Tibial artery (tissue), 4 donors: Measurements from ENCODE around the gene HEMGN.

Experiments
- DNase-seq, 2 donors: peaks; one replicate each; pipeline ENCODE4 v3.0.0-alpha.2; 2019
- H3K27ac ChIP-seq, 2 donors: fragments of 200-600 bp; sonication (generic) in 1 of 2; 1 replicate in 1 of 2; 2 replicates in 1 of 2; pipeline ENCODE4 v1.5.1; 2018 to 2019; ENCODE audit warnings: mild to moderate bottlenecking in 1 of 2
- H3K27me3 ChIP-seq, 2 donors: fragments of 200-600 bp; sonication (generic) in 1 of 2; one replicate each; pipeline versions ENCODE4 v1.5.1 to v1.6.0; 2016 to 2019
- H3K36me3 ChIP-seq, 3 donors: fragments of 200-600 bp; sonication (generic) in 2 of 3; one replicate each; pipeline ENCODE4 v1.5.1; 2016 to 2019; ENCODE audit warnings: mild to moderate bottlenecking in 2 of 3
- H3K4me1 ChIP-seq, 4 donors: fragments of 200-600 bp; sonication (generic) in 2 of 4; 1 replicate in 3 of 4; 2 replicates in 1 of 4; pipeline ENCODE4 v1.5.1; 2016 to 2019
- H3K4me3 ChIP-seq, 2 donors: fragments of 200-600 bp; sonication (generic) in 1 of 2; 1 replicate in 1 of 2; 2 replicates in 1 of 2; pipeline ENCODE4 v1.5.1; 2018 to 2019; ENCODE audit warnings: mild to moderate bottlenecking in 2 of 2
- H3K9me3 ChIP-seq, 3 donors: fragments of 200-600 bp; sonication (generic) in 1 of 3; one replicate each; pipeline ENCODE4 v1.5.1; 2016 to 2019
- intact Hi-C: fragments of 100-400 bp; cut with DNase I; formaldehyde crosslinking; loops from one replicate; pipeline ENCODE4 v1.15.0; 2023; ENCODE audit warnings: low total_unique reads
- TF ChIP-seq, protein P1 (sequence below), 2 experiments: fragments of 200-600 bp in 1 of 2; fragments of 450-650 bp in 1 of 2; IDR thresholded peaks; one replicate each; pipeline ENCODE4 v1.5.1; 2017 to 2019; ENCODE audit warnings: antibody characterized with exemption in 2 of 2, mild to moderate bottlenecking in 1 of 2, moderate library complexity in 1 of 2

HEMGN gene

GRCh38 chr9:97925497-97926334 is 12.3 kb downstream of the HEMGN start:
- intact Hi-C loops: no loop called here
- Histone ChIP-seq H3K9me3 (no peaks in the 10 kb centered on the region), H3K4me3 (no peak overlapping the region), H3K27me3 (peaks cover 0 to 17% of the 10 kb centered on the region in 2 donors), H3K36me3 (no peaks in the 10 kb centered on the region), H3K4me1 (peaks cover 0 to 16% (median 8%) of the 10 kb centered on the region in 4 donors), H3K27ac (no peak overlapping the region)
- no peak for DNase-seq
- TF ChIP-seq, protein P1, sequence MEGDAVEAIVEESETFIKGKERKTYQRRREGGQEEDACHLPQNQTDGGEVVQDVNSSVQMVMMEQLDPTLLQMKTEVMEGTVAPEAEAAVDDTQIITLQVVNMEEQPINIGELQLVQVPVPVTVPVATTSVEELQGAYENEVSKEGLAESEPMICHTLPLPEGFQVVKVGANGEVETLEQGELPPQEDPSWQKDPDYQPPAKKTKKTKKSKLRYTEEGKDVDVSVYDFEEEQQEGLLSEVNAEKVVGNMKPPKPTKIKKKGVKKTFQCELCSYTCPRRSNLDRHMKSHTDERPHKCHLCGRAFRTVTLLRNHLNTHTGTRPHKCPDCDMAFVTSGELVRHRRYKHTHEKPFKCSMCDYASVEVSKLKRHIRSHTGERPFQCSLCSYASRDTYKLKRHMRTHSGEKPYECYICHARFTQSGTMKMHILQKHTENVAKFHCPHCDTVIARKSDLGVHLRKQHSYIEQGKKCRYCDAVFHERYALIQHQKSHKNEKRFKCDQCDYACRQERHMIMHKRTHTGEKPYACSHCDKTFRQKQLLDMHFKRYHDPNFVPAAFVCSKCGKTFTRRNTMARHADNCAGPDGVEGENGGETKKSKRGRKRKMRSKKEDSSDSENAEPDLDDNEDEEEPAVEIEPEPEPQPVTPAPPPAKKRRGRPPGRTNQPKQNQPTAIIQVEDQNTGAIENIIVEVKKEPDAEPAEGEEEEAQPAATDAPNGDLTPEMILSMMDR (IDR thresholded peaks at IDR 0.05): no peak

GRCh38 chr9:97924386-97924785 is 13.6 kb downstream of the HEMGN start:
- intact Hi-C loops: loop anchor here (5.0 kb wide), 3 partner anchors 63 to 333 kb away; partner anchors contain the start of gene TBC1D2
- no peak overlapping the region for H3K4me3 ChIP-seq
- no peak for DNase-seq
- TF ChIP-seq, protein P1 (IDR thresholded peaks at IDR 0.05): no peak
- H3K4me1 ChIP-seq: peaks cover 0 to 22% (median 10%) of the 10 kb centered on the region in 4 donors
- no peaks in the 10 kb centered on the region for H3K9me3 ChIP-seq
- no peaks in the 10 kb centered on the region for H3K36me3 ChIP-seq
- peaks cover 0 to 11% of the 10 kb centered on the region in 2 donors for H3K27me3 ChIP-seq
- no peak overlapping the region for H3K27ac ChIP-seq

GRCh38 chr9:97923529-97924108 is 14.4 kb downstream of the HEMGN start:
- intact Hi-C loops: loop anchor here (5.0 kb wide), 3 partner anchors 64 to 334 kb away; partner anchors contain the start of gene TBC1D2
- Histone ChIP-seq H3K4me3 (no peak overlapping the region), H3K27ac (peak overlapping the region in 1 of 2 donors; percentile 90), H3K27me3 (peaks cover 0 to 10% of the 10 kb centered on the region in 2 donors), H3K4me1 (peaks cover 0 to 22% (median 10%) of the 10 kb centered on the region in 4 donors), H3K9me3 (no peaks in the 10 kb centered on the region), H3K36me3 (no peaks in the 10 kb centered on the region)
- peak; percentile 84 to 91 for DNase-seq
- TF ChIP-seq, protein P1 (IDR thresholded peaks at IDR 0.05): peak; percentile 73 to 78

DNA sequence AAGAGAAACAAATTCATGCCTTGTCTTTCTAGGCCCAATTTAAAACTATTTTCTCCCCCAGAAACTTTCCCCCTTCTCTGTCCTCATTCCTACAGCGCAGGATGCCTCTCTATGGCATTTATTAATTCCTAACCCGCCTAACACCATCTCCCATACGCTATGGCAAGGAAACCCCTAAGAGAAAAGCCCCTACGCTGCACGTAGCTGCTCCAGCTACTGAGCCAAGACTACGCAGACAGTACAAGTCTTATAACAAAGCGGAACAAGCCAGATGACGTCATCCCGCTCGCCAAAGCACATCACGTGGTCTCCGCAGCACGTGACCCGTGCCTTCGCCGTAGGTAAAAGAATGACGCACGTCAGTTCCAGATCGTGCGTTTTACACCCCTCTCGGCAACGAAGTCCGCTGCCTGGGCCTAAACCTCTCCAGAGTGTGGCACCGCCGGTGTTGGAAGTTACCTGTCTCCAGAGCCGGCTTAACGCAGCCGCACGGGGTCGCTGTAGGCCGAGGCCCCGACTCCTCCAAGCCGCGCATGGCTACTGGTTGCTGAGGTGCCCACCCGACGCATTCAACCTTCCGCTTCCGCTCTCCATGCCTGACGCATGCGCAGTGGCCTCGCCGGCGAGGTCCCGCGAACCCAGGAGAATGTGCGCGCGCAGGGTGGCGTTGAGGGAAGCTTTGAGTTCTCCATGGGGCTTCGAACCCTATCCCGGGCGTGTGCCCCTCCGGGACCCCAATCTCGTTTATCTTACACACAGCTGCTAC is 15.8 kb downstream of the HEMGN start, which contains the start of gene TRMO:
TSS of gene TRMO (minus strand) at position 542 of the 766 bp plus-strand sequence. CDS start at position 535, 7 bp downstream.
- H3K4me3 ChIP-seq: peak within 1 kb of the TSS; percentile 58 to 72
- H3K27me3 ChIP-seq: peaks cover 0 to 3% of the 10 kb centered on the region in 2 donors
- TF ChIP-seq, protein P1 (IDR thresholded peaks at IDR 0.05): peak; percentile 57 to 61
- no peaks in the 10 kb centered on the region for H3K36me3 ChIP-seq
- peaks cover 0 to 22% (median 10%) of the 10 kb centered on the region in 4 donors for H3K4me1 ChIP-seq
- H3K27ac ChIP-seq: peak within 1 kb of the TSS; percentile 90 to 98
- intact Hi-C loops: loop anchor here (5.0 kb wide), 3 partner anchors 65 to 335 kb away; partner anchors contain the start of gene TBC1D2
- peak; percentile 98 for DNase-seq
- no peaks in the 10 kb centered on the region for H3K9me3 ChIP-seq

DNA sequence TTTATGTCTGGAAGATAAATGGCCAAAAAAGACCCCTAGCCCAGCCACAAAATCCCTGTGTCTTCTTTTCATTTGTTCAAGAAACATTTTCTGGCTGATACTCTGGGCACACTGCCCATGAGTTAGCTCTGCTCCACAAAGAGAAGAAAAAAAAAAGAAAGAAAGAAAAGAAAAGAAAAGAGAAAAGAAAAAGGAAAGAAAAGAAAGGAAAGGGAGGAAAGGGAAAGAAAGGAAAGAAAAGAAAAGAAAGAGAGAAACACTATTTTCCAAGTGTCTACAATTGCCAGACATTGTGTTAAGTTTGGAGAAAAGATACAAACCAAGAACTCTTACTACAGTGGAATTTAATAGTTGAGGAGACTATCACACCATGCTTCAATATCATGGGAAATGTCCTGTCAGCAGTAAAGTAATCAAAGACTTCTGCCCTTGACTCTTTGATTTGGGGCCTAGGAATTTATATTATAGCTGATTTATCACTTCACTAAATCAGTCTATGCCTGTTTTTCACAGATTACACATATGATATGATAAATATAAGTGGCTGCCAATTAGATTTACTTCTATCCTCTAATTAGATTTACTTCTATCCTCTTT is 18.7 kb downstream of the HEMGN start:
- no peaks in the 10 kb centered on the region for H3K27me3 ChIP-seq
- no peak overlapping the region for H3K4me3 ChIP-seq
- intact Hi-C loops: no loop called here
- peaks cover 0 to 22% (median 10%) of the 10 kb centered on the region in 4 donors for H3K4me1 ChIP-seq
- H3K36me3 ChIP-seq: peaks cover 0 to 19% (median 12%) of the 10 kb centered on the region in 3 donors
- TF ChIP-seq, protein P1 (IDR thresholded peaks at IDR 0.05): no peak
- H3K9me3 ChIP-seq: no peaks in the 10 kb centered on the region
- no peak for DNase-seq
- no peak overlapping the region for H3K27ac ChIP-seq
